Endothelial cell of umbilical vein (primary cell): ENCODE results near the gene CEP68. TPM values are rescaled to one million over a fixed set of nuclear protein-coding genes. Genes with fewer than 3 reads are reported as not detected.

Experiments used
- BruUV-seq: library from RNA; stranded (reverse); fragments of 400-500 nt; replicated peaks from 2 replicates; lab custom pipeline; 2021; lab: Mats Ljungman, UMichigan
- CTCF ChIA-PET: fragments of 300-600, 350-600 bp; sonication (Branson Sonifier 250); formaldehyde crosslinking; loops from one replicate; lab custom pipeline; 2021; ENCODE audit warnings: antibody characterized with exemption, inconsistent platforms; lab: Charles Lee
- POLR2A ChIA-PET: fragments of 300-600, 350-600 bp; sonication (Branson Sonifier 250); formaldehyde crosslinking; loops from one replicate; lab custom pipeline; 2021; ENCODE audit warnings: antibody characterized with exemption, inconsistent platforms; lab: Charles Lee
- DNase-seq: peaks from one replicate; pipeline ENCODE4 v3.0.0-alpha.2; 2011; ENCODE audit warnings: low read depth, low spot score
- FAIRE-seq: peaks from 2 replicates; lab custom pipeline; 2011; peaks lifted over from hg19 to GRCh38; lab: Jason Lieb, UNC
- H2AFZ ChIP-seq: 2 replicates; pipeline ENCODE4 v1.6.0; 2012; ENCODE audit warnings: low read depth, low read length, control low read depth, inconsistent platforms
- H3K27ac ChIP-seq: 2 replicates; pipeline ENCODE4 v1.5.1; 2011; ENCODE audit warnings: low read depth, mild to moderate bottlenecking, control low read depth, low read length, moderate library complexity; ENCODE audit not compliant: insufficient read depth
- H3K27me3 ChIP-seq, 2 experiments: 2 replicates each; pipeline versions ENCODE4 v1.6.0 to v1.6.1; 2011; ENCODE audit warnings: low read length in 2 of 2, mixed read lengths in 1 of 2; ENCODE audit not compliant: control insufficient read depth in 2 of 2, insufficient read depth in 2 of 2
- H3K36me3 ChIP-seq, 2 experiments: 2 replicates in 1 of 2; 3 replicates in 1 of 2; pipeline ENCODE4 v1.5.1; 2011; ENCODE audit warnings: low read length in 2 of 2, mild to moderate bottlenecking in 1 of 2, moderate library complexity in 1 of 2; ENCODE audit not compliant: control insufficient read depth in 2 of 2, insufficient read depth in 2 of 2; ENCODE audit errors: extremely low read depth in 1 of 2
- H3K4me1 ChIP-seq: 3 replicates; pipeline ENCODE4 v1.5.1; 2011; ENCODE audit warnings: mild to moderate bottlenecking, low read length; ENCODE audit not compliant: control insufficient read depth, insufficient read depth; ENCODE audit errors: extremely low read depth
- H3K4me2 ChIP-seq: 2 replicates; pipeline ENCODE4 v1.6.1; 2011; ENCODE audit warnings: low read length, control low read depth, mixed read lengths; ENCODE audit not compliant: insufficient read depth
- H3K4me3 ChIP-seq, 3 experiments: fragments of 200-600 bp in 1 of 3; sonication (generic), shearing (Covaris generic) in 1 of 3; replicated peaks in 1 of 3; 2 replicates each; pipeline ENCODE4 v1.5.1; 2011 to 2016; ENCODE audit warnings: control low read depth in 3 of 3, low read length in 3 of 3, mild to moderate bottlenecking in 2 of 3, inconsistent platforms in 1 of 3, low read depth in 1 of 3, moderate library complexity in 1 of 3; ENCODE audit not compliant: insufficient read depth in 1 of 3
- H3K79me2 ChIP-seq: 2 replicates; pipeline ENCODE4 v1.6.0; 2012; ENCODE audit warnings: low read length, inconsistent platforms; ENCODE audit not compliant: control insufficient read depth, insufficient read depth
- H3K9ac ChIP-seq: replicated peaks from 2 replicates; pipeline ENCODE3; 2011; ENCODE audit warnings: low read length, control low read depth; ENCODE audit not compliant: insufficient read depth; ENCODE audit errors: extremely low read depth
- H3K9me1 ChIP-seq: replicated peaks from 3 replicates; pipeline ENCODE4 v1.6.0; 2011; ENCODE audit warnings: mild to moderate bottlenecking, low read length; ENCODE audit not compliant: control insufficient read depth, insufficient read depth; ENCODE audit errors: extremely low read depth
- H3K9me3 ChIP-seq: replicated peaks from 2 replicates; pipeline ENCODE4 v1.5.1; 2012; ENCODE audit warnings: low read length, inconsistent platforms; ENCODE audit not compliant: control insufficient read depth, insufficient read depth
- H4K20me1 ChIP-seq: replicated peaks from 2 replicates; pipeline ENCODE3; 2011; ENCODE audit warnings: mild to moderate bottlenecking, low read length; ENCODE audit not compliant: control insufficient read depth, insufficient read depth; ENCODE audit errors: extremely low read depth
- CTCF ChIP-seq, 2 donors: IDR thresholded peaks; 1 replicate in 1 of 2; 2 replicates in 1 of 2; pipeline ENCODE4 v1.5.1; 2011; ENCODE audit warnings: low read length in 2 of 2, mild to moderate bottlenecking in 2 of 2, moderate library complexity in 2 of 2, control low read depth in 1 of 2, inconsistent platforms in 1 of 2, low read depth in 1 of 2; ENCODE audit not compliant: insufficient read depth in 1 of 2; ENCODE audit errors: extremely low read depth in 1 of 2
- EZH2 ChIP-seq: IDR thresholded peaks from 2 replicates; pipeline ENCODE4 v1.6.1; 2012; ENCODE audit warnings: borderline replicate concordance, low read depth, mild to moderate bottlenecking, moderate library complexity, low read length, inconsistent platforms; ENCODE audit not compliant: severe bottlenecking
- FOS ChIP-seq: IDR thresholded peaks from 2 replicates; pipeline ENCODE4 v1.6.1; 2011; ENCODE audit warnings: mild to moderate bottlenecking, low read length, moderate library complexity, borderline replicate concordance; ENCODE audit not compliant: insufficient read depth
- GATA2 ChIP-seq: IDR thresholded peaks from 2 replicates; pipeline ENCODE4 v1.7.0; 2011; ENCODE audit warnings: low read depth, mild to moderate bottlenecking, moderate library complexity, mixed read lengths, low read length; ENCODE audit not compliant: insufficient read length, insufficient read depth
- JUN ChIP-seq: IDR thresholded peaks from 2 replicates; pipeline ENCODE4 v1.6.1; 2011; ENCODE audit warnings: borderline replicate concordance, low read depth; ENCODE audit not compliant: insufficient read length, insufficient read depth
- MYC ChIP-seq: IDR thresholded peaks from one replicate; pipeline ENCODE4 v1.6.1; 2011; ENCODE audit warnings: mild to moderate bottlenecking, low read depth, low read length
- POLR2A ChIP-seq: IDR thresholded peaks from 2 replicates; pipeline ENCODE4 v1.6.1; 2012; ENCODE audit warnings: low read depth, mild to moderate bottlenecking, control low read depth, low read length
- POLR2AphosphoS5 ChIP-seq: IDR thresholded peaks from 2 replicates; pipeline ENCODE4 v1.6.1; 2012; ENCODE audit warnings: low read depth, mild to moderate bottlenecking, control low read depth, low read length, moderate library complexity; ENCODE audit not compliant: insufficient read depth
- dilution Hi-C: fragments of 300-500 bp; cut with MboI; formaldehyde crosslinking; loops from one replicate; pipeline ENCODE4 v1.15.0; 2019; ENCODE audit warnings: low sequenced_read_pairs; ENCODE audit not compliant: extremely low pct_ligation_motif_present
- intact Hi-C: fragments of 100-400 bp; cut with micrococcal nuclease; formaldehyde crosslinking; loops from one replicate; pipeline ENCODE4 v1.10.0; 2022
- polyA plus RNA-seq, 4 experiments: library from polyadenylated mRNA; depleted of rRNA in 3 of 4; stranded (reverse) in 3 of 4; unstranded in 1 of 4; fragments of >200 nt; gene quantifications; 2 replicates each; pipeline versions ENCODE4 v1.2.1 to v1.2.3, GENCODE V29; 2011 to 2012; ENCODE audit warnings: missing spikeins in 1 of 4
- total RNA-seq: library from RNA; stranded (reverse); gene quantifications from 2 replicates; pipeline ENCODE4 v1.2.3, GENCODE V29; 2021
- TF ChIP-seq, protein P1 (sequence below): IDR thresholded peaks from 2 replicates; pipeline ENCODE4 v1.6.1; 2011; ENCODE audit not compliant: insufficient read depth, insufficient read length

Gene CEP68
- total and polyA plus RNA-seq, 2 donors (not counting 3 experiments of a cell fraction or from before 2014, with no cell fraction given): 21.4 to 22.0 TPM

DNA sequence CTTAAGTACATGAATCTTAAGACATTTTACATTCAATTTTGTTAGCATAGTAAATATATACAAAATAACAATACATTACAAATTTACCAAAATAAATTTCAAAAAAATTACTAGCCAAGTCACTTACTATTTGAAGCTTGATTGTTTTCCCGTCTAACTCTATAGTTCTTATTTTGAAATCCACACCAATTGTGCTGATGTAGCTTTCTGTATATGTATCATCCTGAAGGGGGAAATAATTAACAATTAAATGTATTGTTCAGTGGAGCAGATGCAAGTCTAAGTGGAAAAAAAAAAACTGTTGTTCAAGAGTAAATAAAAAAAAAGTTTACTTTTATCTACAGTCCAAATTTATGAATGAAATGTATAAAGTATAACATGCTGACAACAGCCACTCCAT lies 41.6 kb downstream of the CEP68 start:
- Histone ChIP-seq H3K4me1 (peaks cover 3% of the 10 kb centered on the region), H3K27ac (no peak overlapping the region), H3K9me3 (no peaks in the 10 kb centered on the region), H3K9me1 (no peaks in the 10 kb centered on the region), H4K20me1 (peaks cover 6% of the 10 kb centered on the region), H3K36me3 (peaks cover 7 to 10% of the 10 kb centered on the region in 2 experiments), H2AFZ (no peak overlapping the region), H3K4me3 (no peak overlapping the region), H3K4me2 (no peak overlapping the region), H3K9ac (no peak overlapping the region), H3K79me2 (peaks cover 63% of the 10 kb centered on the region), H3K27me3 (no peaks in the 10 kb centered on the region)
- CTCF ChIA-PET: interaction anchor here (0.6 kb wide), 1 partner anchor 22 kb away, joined by 3 read pairs; no protein-coding TSS in a partner anchor
- dilution Hi-C loops (no loop called here), intact Hi-C loops (no loop called here)
- POLR2A ChIA-PET: no interaction called here
- TF ChIP-seq GATA2 (no peak), EZH2 (no peak), POLR2A (no peak), JUN (no peak)
- TF ChIP-seq, protein P1, sequence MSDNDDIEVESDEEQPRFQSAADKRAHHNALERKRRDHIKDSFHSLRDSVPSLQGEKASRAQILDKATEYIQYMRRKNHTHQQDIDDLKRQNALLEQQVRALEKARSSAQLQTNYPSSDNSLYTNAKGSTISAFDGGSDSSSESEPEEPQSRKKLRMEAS: no peak
- no peak for FAIRE-seq
- no TSS peak for BruUV-seq
- DNase-seq: no peak

GRCh38 chr2:65098741-65099140 lies 42.5 kb downstream of the CEP68 start:
- H3K27ac ChIP-seq: no peak overlapping the region
- H3K79me2 ChIP-seq: peaks cover 64% of the 10 kb centered on the region
- H3K36me3 ChIP-seq: peaks cover 6 to 10% of the 10 kb centered on the region in 2 experiments
- POLR2A ChIA-PET: no interaction called here
- TF ChIP-seq JUN: no peak
- no peak for TF ChIP-seq CTCF (IDR thresholded peaks at IDR 0.05; ENCODE audit: extremely low read depth in 1 of 2, insufficient read depth in 1 of 2, low read depth in 1 of 2, low read length in 2 of 2)
- no peak for TF ChIP-seq EZH2
- TF ChIP-seq FOS: no peak
- TF ChIP-seq, protein P1: no peak
- no peak for TF ChIP-seq POLR2AphosphoS5
- TF ChIP-seq GATA2: no peak
- TF ChIP-seq POLR2A: no peak
- TF ChIP-seq MYC: no peak
- no peak overlapping the region for H3K9ac ChIP-seq
- H3K4me2 ChIP-seq: no peak overlapping the region
- dilution Hi-C loops: no loop called here
- BruUV-seq: no TSS peak
- H2AFZ ChIP-seq: no peak overlapping the region
- no peak overlapping the region for H3K4me3 ChIP-seq
- peaks cover 6% of the 10 kb centered on the region for H4K20me1 ChIP-seq
- DNase-seq: no peak
- intact Hi-C loops: no loop called here
- H3K27me3 ChIP-seq: no peaks in the 10 kb centered on the region
- no peak for FAIRE-seq
- no peaks in the 10 kb centered on the region for H3K9me3 ChIP-seq
- CTCF ChIA-PET: no interaction called here
- H3K9me1 ChIP-seq: no peaks in the 10 kb centered on the region
- H3K4me1 ChIP-seq: peaks cover 3% of the 10 kb centered on the region
